ENCODE measurements around the gene C9. TPM values are rescaled to one million over a fixed set of nuclear protein-coding genes. Genes with fewer than 3 reads are reported as not detected.

C9 gene
- total and polyA plus RNA-seq, 4 donors: 128 to 3,238 (median 748) TPM

DNA sequence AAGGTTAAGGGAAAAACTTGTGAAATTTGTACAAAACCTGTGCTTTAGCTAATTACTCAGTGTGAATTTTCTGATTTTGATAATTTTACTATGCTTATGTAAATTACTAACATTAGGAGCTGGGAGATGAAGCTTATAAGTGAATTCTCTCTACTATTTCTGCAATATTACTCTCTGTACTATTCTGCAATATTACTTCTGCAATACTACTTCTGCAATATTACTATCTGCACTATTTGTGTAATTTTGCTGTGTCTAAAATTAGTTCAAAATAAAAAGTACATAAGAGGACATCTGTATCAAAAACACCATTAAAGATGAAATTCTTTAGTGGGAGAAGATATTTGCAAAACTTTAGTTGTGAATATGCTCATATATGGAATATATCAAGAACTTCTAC, 62.9 kb downstream of the C9 start:
- TF ChIP-seq FOXA2 (IDR thresholded peaks at IDR 0.05) (no peak), EGR1 (IDR thresholded peaks at IDR 0.05; ENCODE audit: low read depth in 2 of 2) (no peak), TAF1 (conservative IDR thresholded peaks at IDR 0.05) (no peak)
- H3K9me3 ChIP-seq (ENCODE audit: control insufficient read depth in 4 of 4, low read length in 3 of 4): peaks cover 0 to 4% (median 1%) of the 10 kb centered on the region in 4 donors
- no peaks in the 10 kb centered on the region for H3K27me3 ChIP-seq (ENCODE audit: control insufficient read depth in 4 of 4, insufficient read depth in 4 of 4, low read length in 3 of 4)
- H3K9ac ChIP-seq (ENCODE audit: low read depth in 1 of 2, low read length in 2 of 2): no peak overlapping the region
- no peak overlapping the region for H3K4me3 ChIP-seq (ENCODE audit: low read depth in 1 of 3, low read length in 3 of 3)
- no peak overlapping the region for H3K27ac ChIP-seq (ENCODE audit: low read depth in 1 of 2, low read length in 2 of 2)
- H3K36me3 ChIP-seq (ENCODE audit: control insufficient read depth in 4 of 4, insufficient read depth in 3 of 4, low read depth in 1 of 4, low read length in 3 of 4): peaks cover 0 to 43% (median 31%) of the 10 kb centered on the region in 4 donors
- DNase-seq (ENCODE audit: low spot score): no peak
- peaks cover 2 to 5% (median 3%) of the 10 kb centered on the region in 4 donors for H3K4me1 ChIP-seq (ENCODE audit: control insufficient read depth in 4 of 4, insufficient read depth in 4 of 4, low read length in 3 of 4)

GRCh38 chr5:39299962-39300361, 64.3 kb downstream of the C9 start:
- Histone ChIP-seq H3K4me3 (ENCODE audit: low read depth in 1 of 3, low read length in 3 of 3) (no peak overlapping the region), H3K36me3 (ENCODE audit: control insufficient read depth in 4 of 4, insufficient read depth in 3 of 4, low read depth in 1 of 4, low read length in 3 of 4) (peaks cover 0 to 42% (median 28%) of the 10 kb centered on the region in 4 donors), H3K9me3 (ENCODE audit: control insufficient read depth in 4 of 4, low read length in 3 of 4) (peaks cover 0 to 4% (median 1%) of the 10 kb centered on the region in 4 donors), H3K27ac (ENCODE audit: low read depth in 1 of 2, low read length in 2 of 2) (no peak overlapping the region), H3K9ac (ENCODE audit: low read depth in 1 of 2, low read length in 2 of 2) (no peak overlapping the region), H3K27me3 (ENCODE audit: control insufficient read depth in 4 of 4, insufficient read depth in 4 of 4, low read length in 3 of 4) (no peaks in the 10 kb centered on the region), H3K4me1 (ENCODE audit: control insufficient read depth in 4 of 4, insufficient read depth in 4 of 4, low read length in 3 of 4) (peaks cover 2 to 5% (median 3%) of the 10 kb centered on the region in 4 donors)
- DNase-seq (ENCODE audit: low spot score): no peak
- TF ChIP-seq RAD21 (IDR thresholded peaks at IDR 0.05) (no peak), RXRA (IDR thresholded peaks at IDR 0.05) (peak; percentile 14 to 65)

DNA sequence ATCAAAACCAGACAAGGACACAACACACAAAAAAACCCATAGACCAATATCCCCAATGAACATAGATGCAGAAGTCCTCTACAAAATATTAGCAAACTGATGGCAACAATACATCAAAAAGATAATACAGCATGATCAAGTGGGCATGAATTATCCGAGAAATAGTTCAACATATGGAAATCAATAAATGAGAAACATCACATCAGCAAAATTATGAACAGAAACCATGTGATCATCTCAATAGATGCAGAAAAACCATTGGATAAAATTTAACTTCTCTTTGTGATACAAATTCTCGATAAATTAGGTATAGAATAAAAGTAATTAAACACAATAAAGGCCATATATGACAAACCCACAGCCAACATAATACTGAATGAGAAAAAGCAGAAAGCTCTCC, 69.6 kb downstream of the C9 start:
- 96% methylated on average over 2 of the region's 2 CpGs for WGBS
- Histone ChIP-seq H3K4me3 (ENCODE audit: low read depth in 1 of 3, low read length in 3 of 3) (no peak overlapping the region), H3K9ac (ENCODE audit: low read depth in 1 of 2, low read length in 2 of 2) (no peak overlapping the region), H3K27ac (ENCODE audit: low read depth in 1 of 2, low read length in 2 of 2) (no peak overlapping the region), H3K27me3 (ENCODE audit: control insufficient read depth in 4 of 4, insufficient read depth in 4 of 4, low read length in 3 of 4) (no peaks in the 10 kb centered on the region), H3K36me3 (ENCODE audit: control insufficient read depth in 4 of 4, insufficient read depth in 3 of 4, low read depth in 1 of 4, low read length in 3 of 4) (peaks cover 0 to 23% (median 15%) of the 10 kb centered on the region in 4 donors), H3K4me1 (ENCODE audit: control insufficient read depth in 4 of 4, insufficient read depth in 4 of 4, low read length in 3 of 4) (no peaks in the 10 kb centered on the region), H3K9me3 (ENCODE audit: control insufficient read depth in 4 of 4, low read length in 3 of 4) (peaks cover 0 to 4% (median 1%) of the 10 kb centered on the region in 4 donors)
- no peak for DNase-seq (ENCODE audit: low spot score)
- no peak for TF ChIP-seq FOXA1 (IDR thresholded peaks at IDR 0.05)
- no peak for TF ChIP-seq SP1 (IDR thresholded peaks at IDR 0.05)
- no peak for TF ChIP-seq HNF4A (conservative IDR thresholded peaks at IDR 0.05)
- TF ChIP-seq NR2F2 (IDR thresholded peaks at IDR 0.05): no peak

DNA sequence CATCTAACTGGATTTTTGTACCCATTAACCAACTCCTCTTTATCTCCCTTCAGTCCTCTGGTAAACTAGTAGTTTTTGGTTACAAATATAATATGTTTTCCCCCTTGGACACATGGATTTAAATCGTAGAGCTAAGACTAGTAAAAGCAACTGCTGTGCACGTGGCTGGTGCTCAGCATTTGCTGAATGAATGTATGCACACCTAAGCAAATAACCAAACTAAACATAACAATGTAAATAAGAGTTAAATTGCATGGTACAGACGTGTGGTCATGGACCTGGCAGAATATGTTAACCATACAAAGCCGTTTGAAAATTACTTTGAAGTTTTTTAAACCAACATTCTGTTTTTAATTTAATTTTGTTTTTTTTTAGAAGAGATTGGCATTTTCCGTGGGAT, 79.7 kb downstream of the C9 start:
- no peaks in the 10 kb centered on the region for H3K27me3 ChIP-seq (ENCODE audit: control insufficient read depth in 4 of 4, insufficient read depth in 4 of 4, low read length in 3 of 4)
- WGBS: 68% methylated on average over 5 of the region's 5 CpGs

More for the DNA sequence above, 79.7 kb downstream of the C9 start:
- peaks cover 0 to 2% (median 0%) of the 10 kb centered on the region in 4 donors for H3K4me1 ChIP-seq (ENCODE audit: control insufficient read depth in 4 of 4, insufficient read depth in 4 of 4, low read length in 3 of 4)
- TF ChIP-seq JUND (IDR thresholded peaks at IDR 0.05): no peak
- TF ChIP-seq FOXA1 (IDR thresholded peaks at IDR 0.05): no peak
- no peak for TF ChIP-seq RAD21 (IDR thresholded peaks at IDR 0.05)
- no peak for TF ChIP-seq TAF1 (conservative IDR thresholded peaks at IDR 0.05)
- TF ChIP-seq NR2F2 (IDR thresholded peaks at IDR 0.05): no peak
- no peak for TF ChIP-seq ZBTB33 (IDR thresholded peaks at IDR 0.05)
- no peak for TF ChIP-seq GABPA (IDR thresholded peaks at IDR 0.05 in 1 of 2, conservative IDR thresholded peaks at IDR 0.05 in 1 of 2)
- TF ChIP-seq, protein P1, sequence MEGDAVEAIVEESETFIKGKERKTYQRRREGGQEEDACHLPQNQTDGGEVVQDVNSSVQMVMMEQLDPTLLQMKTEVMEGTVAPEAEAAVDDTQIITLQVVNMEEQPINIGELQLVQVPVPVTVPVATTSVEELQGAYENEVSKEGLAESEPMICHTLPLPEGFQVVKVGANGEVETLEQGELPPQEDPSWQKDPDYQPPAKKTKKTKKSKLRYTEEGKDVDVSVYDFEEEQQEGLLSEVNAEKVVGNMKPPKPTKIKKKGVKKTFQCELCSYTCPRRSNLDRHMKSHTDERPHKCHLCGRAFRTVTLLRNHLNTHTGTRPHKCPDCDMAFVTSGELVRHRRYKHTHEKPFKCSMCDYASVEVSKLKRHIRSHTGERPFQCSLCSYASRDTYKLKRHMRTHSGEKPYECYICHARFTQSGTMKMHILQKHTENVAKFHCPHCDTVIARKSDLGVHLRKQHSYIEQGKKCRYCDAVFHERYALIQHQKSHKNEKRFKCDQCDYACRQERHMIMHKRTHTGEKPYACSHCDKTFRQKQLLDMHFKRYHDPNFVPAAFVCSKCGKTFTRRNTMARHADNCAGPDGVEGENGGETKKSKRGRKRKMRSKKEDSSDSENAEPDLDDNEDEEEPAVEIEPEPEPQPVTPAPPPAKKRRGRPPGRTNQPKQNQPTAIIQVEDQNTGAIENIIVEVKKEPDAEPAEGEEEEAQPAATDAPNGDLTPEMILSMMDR (IDR thresholded peaks at IDR 0.05; ENCODE audit: low read depth, low read length, missing input control): no peak
- TF ChIP-seq ATF3 (IDR thresholded peaks at IDR 0.05): no peak
- TF ChIP-seq FOXA2 (IDR thresholded peaks at IDR 0.05): no peak
- TF ChIP-seq SP1 (IDR thresholded peaks at IDR 0.05): no peak
- TF ChIP-seq HNF4A (conservative IDR thresholded peaks at IDR 0.05): no peak
- no peak for TF ChIP-seq RXRA (IDR thresholded peaks at IDR 0.05)
- TF ChIP-seq, protein P2, sequence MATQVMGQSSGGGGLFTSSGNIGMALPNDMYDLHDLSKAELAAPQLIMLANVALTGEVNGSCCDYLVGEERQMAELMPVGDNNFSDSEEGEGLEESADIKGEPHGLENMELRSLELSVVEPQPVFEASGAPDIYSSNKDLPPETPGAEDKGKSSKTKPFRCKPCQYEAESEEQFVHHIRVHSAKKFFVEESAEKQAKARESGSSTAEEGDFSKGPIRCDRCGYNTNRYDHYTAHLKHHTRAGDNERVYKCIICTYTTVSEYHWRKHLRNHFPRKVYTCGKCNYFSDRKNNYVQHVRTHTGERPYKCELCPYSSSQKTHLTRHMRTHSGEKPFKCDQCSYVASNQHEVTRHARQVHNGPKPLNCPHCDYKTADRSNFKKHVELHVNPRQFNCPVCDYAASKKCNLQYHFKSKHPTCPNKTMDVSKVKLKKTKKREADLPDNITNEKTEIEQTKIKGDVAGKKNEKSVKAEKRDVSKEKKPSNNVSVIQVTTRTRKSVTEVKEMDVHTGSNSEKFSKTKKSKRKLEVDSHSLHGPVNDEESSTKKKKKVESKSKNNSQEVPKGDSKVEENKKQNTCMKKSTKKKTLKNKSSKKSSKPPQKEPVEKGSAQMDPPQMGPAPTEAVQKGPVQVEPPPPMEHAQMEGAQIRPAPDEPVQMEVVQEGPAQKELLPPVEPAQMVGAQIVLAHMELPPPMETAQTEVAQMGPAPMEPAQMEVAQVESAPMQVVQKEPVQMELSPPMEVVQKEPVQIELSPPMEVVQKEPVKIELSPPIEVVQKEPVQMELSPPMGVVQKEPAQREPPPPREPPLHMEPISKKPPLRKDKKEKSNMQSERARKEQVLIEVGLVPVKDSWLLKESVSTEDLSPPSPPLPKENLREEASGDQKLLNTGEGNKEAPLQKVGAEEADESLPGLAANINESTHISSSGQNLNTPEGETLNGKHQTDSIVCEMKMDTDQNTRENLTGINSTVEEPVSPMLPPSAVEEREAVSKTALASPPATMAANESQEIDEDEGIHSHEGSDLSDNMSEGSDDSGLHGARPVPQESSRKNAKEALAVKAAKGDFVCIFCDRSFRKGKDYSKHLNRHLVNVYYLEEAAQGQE (IDR thresholded peaks at IDR 0.05): no peak
- no peak for TF ChIP-seq HNF4G (IDR thresholded peaks at IDR 0.05)
- H3K27ac ChIP-seq (ENCODE audit: low read depth in 1 of 2, low read length in 2 of 2): no peak overlapping the region
- H3K36me3 ChIP-seq (ENCODE audit: control insufficient read depth in 4 of 4, insufficient read depth in 3 of 4, low read depth in 1 of 4, low read length in 3 of 4): peaks cover 3 to 55% (median 36%) of the 10 kb centered on the region in 4 donors
- no peak overlapping the region for H3K4me3 ChIP-seq (ENCODE audit: low read depth in 1 of 3, low read length in 3 of 3)
- H3K9me3 ChIP-seq (ENCODE audit: control insufficient read depth in 4 of 4, low read length in 3 of 4): peaks cover 0 to 5% (median 3%) of the 10 kb centered on the region in 4 donors
- DNase-seq (ENCODE audit: low spot score): no peak
- no peak overlapping the region for H3K9ac ChIP-seq (ENCODE audit: low read depth in 1 of 2, low read length in 2 of 2)

Data from liver (tissue), 9 donors.